GM13977 (cell line): ENCODE measurements around the gene IFNGR2.

ENCODE experiments used
- DNase-seq: peaks from one replicate; pipeline ENCODE4 v3.0.0; 2012; ENCODE audit warnings: low spot score
- in situ Hi-C: fragments of 300-500 bp; cut with MboI; formaldehyde crosslinking; loops from one replicate; pipeline ENCODE4 v1.12.0; 2022; ENCODE audit warnings: low sequenced_read_pairs, low pct_unique_long_range_greater_than_20kb, mixed read lengths, inconsistent platforms; ENCODE audit not compliant: unreplicated experiment
- TF ChIP-seq, protein P1 (sequence below): IDR thresholded peaks from 2 replicates; pipeline ENCODE4 v1.5.1; 2012; ENCODE audit warnings: mild to moderate bottlenecking, control low read depth; ENCODE audit not compliant: insufficient read depth; ENCODE audit errors: extremely low read depth, missing control alignments

IFNGR2 gene

GRCh38 chr21:33396951-33397350, 6.3 kb upstream of the IFNGR2 start:
- no peak for DNase-seq
- in situ Hi-C loops = no loop called here
- TF ChIP-seq, protein P1, sequence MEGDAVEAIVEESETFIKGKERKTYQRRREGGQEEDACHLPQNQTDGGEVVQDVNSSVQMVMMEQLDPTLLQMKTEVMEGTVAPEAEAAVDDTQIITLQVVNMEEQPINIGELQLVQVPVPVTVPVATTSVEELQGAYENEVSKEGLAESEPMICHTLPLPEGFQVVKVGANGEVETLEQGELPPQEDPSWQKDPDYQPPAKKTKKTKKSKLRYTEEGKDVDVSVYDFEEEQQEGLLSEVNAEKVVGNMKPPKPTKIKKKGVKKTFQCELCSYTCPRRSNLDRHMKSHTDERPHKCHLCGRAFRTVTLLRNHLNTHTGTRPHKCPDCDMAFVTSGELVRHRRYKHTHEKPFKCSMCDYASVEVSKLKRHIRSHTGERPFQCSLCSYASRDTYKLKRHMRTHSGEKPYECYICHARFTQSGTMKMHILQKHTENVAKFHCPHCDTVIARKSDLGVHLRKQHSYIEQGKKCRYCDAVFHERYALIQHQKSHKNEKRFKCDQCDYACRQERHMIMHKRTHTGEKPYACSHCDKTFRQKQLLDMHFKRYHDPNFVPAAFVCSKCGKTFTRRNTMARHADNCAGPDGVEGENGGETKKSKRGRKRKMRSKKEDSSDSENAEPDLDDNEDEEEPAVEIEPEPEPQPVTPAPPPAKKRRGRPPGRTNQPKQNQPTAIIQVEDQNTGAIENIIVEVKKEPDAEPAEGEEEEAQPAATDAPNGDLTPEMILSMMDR = no peak

- TF ChIP-seq, protein P1 = no peak
- no peak for DNase-seq
- in situ Hi-C loops = no loop called here
Measured at GRCh38 chr21:33397717-33398116, 5.5 kb upstream of the IFNGR2 start.

GRCh38 chr21:33398361-33398760, 4.9 kb upstream of the IFNGR2 start:
- TF ChIP-seq, protein P1 = no peak
- in situ Hi-C loops = no loop called here

GRCh38 chr21:33401630-33401992, 1.6 kb upstream of the IFNGR2 start:
- in situ Hi-C loops = no loop called here
- no peak for DNase-seq
- TF ChIP-seq, protein P1 = no peak

More at GRCh38 chr21:33398361-33398760, 4.9 kb upstream of the IFNGR2 start:
- no peak for DNase-seq

GRCh38 chr21:33402001-33402979, 923 bp upstream of the IFNGR2 start:
- in situ Hi-C loops = no loop called here

DNA sequence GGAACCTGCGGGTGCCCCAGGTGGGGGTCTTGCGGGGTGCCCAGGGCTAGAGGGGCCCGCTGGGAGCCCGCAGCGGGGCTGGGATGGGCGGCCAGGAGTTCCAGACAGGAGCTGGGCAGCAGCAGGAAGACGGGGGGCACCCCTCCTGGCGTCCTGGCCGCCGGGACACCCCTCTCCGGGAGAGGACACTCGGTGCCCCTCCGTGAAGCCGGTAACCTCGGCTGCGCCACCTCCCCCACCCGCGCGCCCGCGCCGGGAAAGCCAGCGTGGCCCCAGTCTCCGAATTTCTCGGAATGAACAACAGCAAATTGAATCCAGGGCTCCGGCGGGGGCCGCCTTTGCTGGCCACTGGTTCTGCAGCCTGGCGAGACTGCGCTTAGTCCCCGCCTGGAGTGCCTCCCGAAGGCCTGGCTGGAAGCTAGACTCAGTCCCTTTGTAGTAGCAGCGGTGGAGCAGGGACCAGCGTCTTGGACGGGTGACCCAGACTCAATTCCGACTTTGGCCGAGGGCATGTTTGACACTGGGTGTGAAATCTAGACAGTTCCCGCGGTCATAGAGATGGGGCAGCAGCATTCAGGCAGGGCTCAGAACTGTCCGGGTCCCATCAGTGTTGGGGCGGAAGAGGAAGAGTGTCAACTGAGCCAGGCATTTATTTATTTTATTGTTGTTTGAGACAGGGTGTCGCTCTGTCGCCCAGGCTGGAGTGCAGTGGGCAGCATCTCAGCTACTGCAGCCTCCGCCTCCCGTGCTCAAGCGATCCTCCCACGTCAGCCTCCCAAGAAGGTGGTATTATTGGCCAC, 773 bp downstream of the IFNGR2 start:
- TF ChIP-seq, protein P1 = no peak
- DNase-seq = no peak
- in situ Hi-C loops = no loop called here

More at GRCh38 chr21:33402001-33402979, 923 bp upstream of the IFNGR2 start:
- peak; percentile 62 for DNase-seq
- TF ChIP-seq, protein P1 = no peak
